Measurements from ENCODE around the gene AEN.

The AEN gene

DNA sequence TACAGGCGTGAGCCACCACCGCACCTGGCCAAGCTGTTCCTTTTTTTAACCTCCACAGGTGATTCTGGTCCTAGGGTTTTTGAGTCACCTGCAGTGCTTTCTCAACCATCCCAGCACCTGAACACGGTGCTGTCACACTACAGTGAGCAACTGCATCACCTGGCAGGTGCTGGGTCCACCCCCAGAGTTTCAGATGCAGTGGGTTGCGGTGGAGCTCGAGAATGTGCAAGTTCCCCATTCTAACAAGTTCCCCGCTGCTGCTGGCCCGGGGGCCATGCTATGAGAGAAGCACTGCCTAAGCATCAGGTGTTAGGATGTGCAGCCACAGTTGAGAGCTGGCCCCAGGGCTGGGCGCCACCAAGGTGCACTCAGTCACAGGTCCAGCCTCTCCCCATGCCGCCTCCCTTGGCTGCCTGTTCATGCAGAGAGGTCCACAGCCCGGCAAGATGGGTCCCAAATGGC lies 35.7 kb downstream of the AEN start:
- Histone ChIP-seq H3K27me3 (ENCODE audit: control insufficient read depth, insufficient read depth, low read length, poor library complexity, severe bottlenecking) (no peaks in the 10 kb centered on the region), H3K27ac (ENCODE audit: insufficient read depth, low read depth, low read length, poor library complexity, severe bottlenecking) (no peak overlapping the region), H3K4me3 (ENCODE audit: insufficient read depth, low read depth, low read length) (no peak overlapping the region), H3K4me1 (ENCODE audit: control insufficient read depth, insufficient read depth, low read length) (no peaks in the 10 kb centered on the region), H3K9me3 (ENCODE audit: control insufficient read depth, low read length) (no peaks in the 10 kb centered on the region), H3K36me3 (ENCODE audit: control insufficient read depth, insufficient read depth, low read length) (no peaks in the 10 kb centered on the region)
- WGBS, 2 experiments, result 85 to 89% methylated on average over 10 of the region's 10 CpGs

- Histone ChIP-seq H3K9me3 (ENCODE audit: control insufficient read depth, low read length) (no peaks in the 10 kb centered on the region), H3K36me3 (ENCODE audit: control insufficient read depth, insufficient read depth, low read length) (no peaks in the 10 kb centered on the region), H3K27me3 (ENCODE audit: control insufficient read depth, insufficient read depth, low read length, poor library complexity, severe bottlenecking) (no peaks in the 10 kb centered on the region), H3K27ac (ENCODE audit: insufficient read depth, low read depth, low read length, poor library complexity, severe bottlenecking) (no peak overlapping the region), H3K4me3 (ENCODE audit: insufficient read depth, low read depth, low read length) (no peak overlapping the region), H3K4me1 (ENCODE audit: control insufficient read depth, insufficient read depth, low read length) (no peaks in the 10 kb centered on the region)
- WGBS, 2 experiments, result 38 to 46% methylated on average over 13 of the region's 13 CpGs
Measured at GRCh38 chr15:88657326-88658069, 36.4 kb downstream of the AEN start.

DNA sequence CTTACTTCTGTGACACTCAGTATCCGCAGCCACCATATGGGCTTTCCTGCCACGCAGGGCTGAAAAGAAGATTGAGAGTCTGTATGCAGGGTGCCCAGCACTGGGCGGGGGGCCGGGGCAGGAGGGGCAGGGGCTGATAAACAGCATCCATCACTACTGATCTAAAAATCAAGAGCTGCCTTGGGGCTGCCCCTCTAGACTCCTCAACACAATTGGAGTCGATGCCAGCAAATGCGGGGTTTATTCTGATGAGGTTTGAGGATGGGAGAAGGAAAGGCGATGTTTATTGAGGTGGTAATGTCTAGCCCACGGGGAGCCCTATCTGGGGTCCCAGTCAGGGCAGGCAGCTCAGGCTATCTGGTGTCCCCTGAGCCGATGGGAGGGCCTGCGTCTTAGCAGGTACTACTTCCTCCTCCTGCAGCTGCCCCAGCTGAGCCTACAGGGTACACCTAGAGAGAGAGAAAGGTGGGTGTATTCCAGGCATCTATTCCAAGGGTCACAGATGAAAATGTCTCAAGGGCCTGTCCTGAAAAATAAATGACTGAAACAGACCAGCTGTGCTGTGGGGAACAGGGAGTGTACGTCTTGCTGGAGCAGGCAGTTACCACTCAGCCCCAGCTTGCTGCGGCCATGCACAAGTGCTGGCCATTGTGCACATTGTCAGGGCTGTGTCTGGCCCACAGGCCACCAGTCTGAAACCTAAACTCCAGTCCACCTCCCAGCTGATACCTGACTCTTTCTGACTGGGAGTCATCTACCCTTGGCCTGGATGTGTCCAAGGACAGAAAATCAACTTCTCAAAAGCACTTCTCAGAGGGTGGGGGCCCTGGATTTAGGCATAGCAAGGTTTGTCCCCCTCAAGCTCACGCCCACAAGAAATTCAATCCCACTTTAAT lies 37.2 kb downstream of the AEN start:
- no peaks in the 10 kb centered on the region for H3K36me3 ChIP-seq (ENCODE audit: control insufficient read depth, insufficient read depth, low read length)
- no peaks in the 10 kb centered on the region for H3K27me3 ChIP-seq (ENCODE audit: control insufficient read depth, insufficient read depth, low read length, poor library complexity, severe bottlenecking)
- no peak overlapping the region for H3K4me3 ChIP-seq (ENCODE audit: insufficient read depth, low read depth, low read length)
- WGBS, 2 experiments, result 90 to 91% methylated on average over 13 of the region's 13 CpGs
- H3K9me3 ChIP-seq (ENCODE audit: control insufficient read depth, low read length), result no peaks in the 10 kb centered on the region
- no peak overlapping the region for H3K27ac ChIP-seq (ENCODE audit: insufficient read depth, low read depth, low read length, poor library complexity, severe bottlenecking)
- H3K4me1 ChIP-seq (ENCODE audit: control insufficient read depth, insufficient read depth, low read length), result no peaks in the 10 kb centered on the region

DNA sequence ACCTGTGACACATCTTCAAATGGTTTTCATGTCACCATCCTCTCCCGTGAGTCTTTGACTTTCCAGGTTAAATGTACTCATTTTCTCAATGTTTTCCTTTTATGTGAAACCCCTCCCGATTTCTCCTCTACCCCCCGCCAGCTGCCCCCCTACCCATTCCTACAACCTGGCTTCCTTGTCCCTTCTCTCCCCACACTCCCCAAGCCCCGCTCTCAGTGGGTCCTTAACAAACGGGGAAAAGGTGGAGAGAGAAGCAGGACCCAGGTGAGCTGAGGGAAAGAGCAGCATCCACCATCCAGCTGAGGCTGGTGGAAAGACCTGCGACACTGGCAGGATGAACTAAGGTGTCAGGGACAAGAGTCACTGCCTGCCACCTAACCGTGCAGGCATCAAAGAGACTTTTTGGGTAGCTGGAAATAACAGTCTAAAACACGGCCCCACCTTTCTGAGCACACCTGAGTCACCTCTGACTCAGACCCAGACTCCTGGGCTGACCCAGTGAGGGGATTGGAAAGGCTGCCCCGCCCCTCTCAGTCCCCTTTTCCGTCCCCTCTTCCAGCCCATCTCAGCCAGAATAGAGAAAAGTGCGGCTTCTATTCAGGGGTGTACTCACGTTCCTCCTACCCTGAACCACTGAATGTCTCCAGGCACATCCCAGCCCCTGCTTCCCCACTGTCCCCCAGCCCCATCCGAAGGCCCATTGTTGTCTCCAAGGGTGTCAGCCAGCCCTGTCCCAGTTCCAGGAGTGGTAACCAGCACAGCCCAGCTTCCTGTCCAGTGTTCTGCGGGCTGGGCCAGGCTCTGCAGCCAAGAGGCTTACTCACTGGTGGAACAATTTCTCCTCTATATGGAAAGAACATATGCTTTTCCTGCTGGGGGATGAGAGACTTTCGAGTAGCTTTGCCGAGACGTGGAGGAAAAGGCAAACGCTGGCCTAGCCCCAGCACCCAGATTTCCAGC lies 38.1 kb downstream of the AEN start:
- 86% methylated on average over 18 of the region's 18 CpGs for WGBS, 2 experiments
- Histone ChIP-seq H3K27ac (ENCODE audit: insufficient read depth, low read depth, low read length, poor library complexity, severe bottlenecking) (no peak overlapping the region), H3K4me1 (ENCODE audit: control insufficient read depth, insufficient read depth, low read length) (no peaks in the 10 kb centered on the region), H3K4me3 (ENCODE audit: insufficient read depth, low read depth, low read length) (no peak overlapping the region), H3K36me3 (ENCODE audit: control insufficient read depth, insufficient read depth, low read length) (no peaks in the 10 kb centered on the region), H3K27me3 (ENCODE audit: control insufficient read depth, insufficient read depth, low read length, poor library complexity, severe bottlenecking) (no peaks in the 10 kb centered on the region), H3K9me3 (ENCODE audit: control insufficient read depth, low read length) (no peaks in the 10 kb centered on the region)

DNA sequence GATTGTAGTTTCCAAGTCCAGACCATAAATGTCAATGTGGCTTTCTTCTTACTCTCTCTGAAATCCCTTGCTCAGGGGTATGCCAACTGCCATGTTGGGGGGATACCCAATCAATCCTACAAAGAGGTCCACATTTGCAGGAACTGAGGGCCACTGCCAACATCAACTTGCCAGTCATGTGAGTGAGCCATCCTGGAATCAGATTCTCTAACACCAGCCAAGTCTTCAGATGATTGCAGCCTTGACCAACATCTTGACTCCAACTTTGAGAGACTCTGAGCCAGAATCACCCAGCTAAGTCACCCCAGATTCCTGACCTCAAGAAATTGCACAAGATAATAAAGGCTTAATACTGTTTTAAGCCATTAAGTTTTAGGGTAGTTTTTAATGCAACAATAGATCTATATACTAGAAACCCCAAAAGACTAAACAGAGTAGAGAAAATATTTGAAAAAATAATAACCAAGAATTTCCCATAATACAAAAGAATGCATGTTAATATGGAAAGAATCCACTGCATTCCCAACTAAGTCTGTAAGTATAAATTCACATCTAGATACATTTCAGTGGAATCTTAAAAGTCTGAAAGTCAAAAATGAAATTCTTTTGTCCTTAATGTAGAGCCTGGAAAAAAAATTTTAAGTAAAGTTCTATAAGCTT lies 40.0 kb downstream of the AEN start:
- H3K36me3 ChIP-seq (ENCODE audit: control insufficient read depth, insufficient read depth, low read length), result no peaks in the 10 kb centered on the region
- H3K4me3 ChIP-seq (ENCODE audit: insufficient read depth, low read depth, low read length), result no peak overlapping the region
- no peaks in the 10 kb centered on the region for H3K9me3 ChIP-seq (ENCODE audit: control insufficient read depth, low read length)
- H3K4me1 ChIP-seq (ENCODE audit: control insufficient read depth, insufficient read depth, low read length), result no peaks in the 10 kb centered on the region
- no peak overlapping the region for H3K27ac ChIP-seq (ENCODE audit: insufficient read depth, low read depth, low read length, poor library complexity, severe bottlenecking)
- no peaks in the 10 kb centered on the region for H3K27me3 ChIP-seq (ENCODE audit: control insufficient read depth, insufficient read depth, low read length, poor library complexity, severe bottlenecking)

DNA sequence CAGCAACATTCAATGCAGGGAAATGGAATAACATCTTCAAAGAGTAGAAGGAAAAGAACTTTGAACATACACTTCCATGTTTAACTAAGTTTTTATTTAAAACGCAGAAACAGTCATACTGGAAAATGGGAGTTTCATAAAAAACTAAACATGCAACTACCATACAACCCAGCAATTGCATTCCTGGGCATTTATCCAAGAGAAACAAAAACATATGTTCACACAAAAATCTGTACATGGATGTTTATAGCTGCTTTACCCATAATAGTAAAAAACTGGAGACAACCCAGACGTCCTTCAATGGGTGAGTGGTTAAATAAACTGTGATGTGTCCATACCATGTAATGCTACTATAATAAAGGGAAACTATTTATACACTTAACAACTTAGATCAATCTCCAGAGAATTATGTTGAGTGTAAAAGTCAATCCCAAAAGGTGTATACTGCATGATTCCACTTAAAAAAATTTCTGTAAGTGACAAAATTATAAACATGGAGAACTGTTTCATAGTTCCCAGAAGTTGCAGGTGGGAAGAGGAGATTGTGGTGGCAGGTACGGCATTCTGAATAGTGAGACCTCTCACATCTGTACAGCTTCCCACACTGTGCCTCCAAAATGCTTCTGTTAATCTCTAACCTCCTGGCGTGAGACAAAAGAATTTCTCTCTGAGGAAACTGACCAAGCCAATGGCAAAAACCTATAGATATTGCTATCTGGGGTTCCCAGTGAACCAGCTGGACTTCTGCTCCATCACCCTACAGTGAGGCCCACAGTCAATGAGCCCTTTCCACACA lies 40.8 kb downstream of the AEN start:
- 90 to 98% methylated on average over 3 of the region's 4 CpGs for WGBS, 2 experiments
- Histone ChIP-seq H3K36me3 (ENCODE audit: control insufficient read depth, insufficient read depth, low read length) (no peaks in the 10 kb centered on the region), H3K9me3 (ENCODE audit: control insufficient read depth, low read length) (no peaks in the 10 kb centered on the region), H3K27me3 (ENCODE audit: control insufficient read depth, insufficient read depth, low read length, poor library complexity, severe bottlenecking) (no peaks in the 10 kb centered on the region), H3K27ac (ENCODE audit: insufficient read depth, low read depth, low read length, poor library complexity, severe bottlenecking) (no peak overlapping the region), H3K4me1 (ENCODE audit: control insufficient read depth, insufficient read depth, low read length) (no peaks in the 10 kb centered on the region), H3K4me3 (ENCODE audit: insufficient read depth, low read depth, low read length) (no peak overlapping the region)

DNA sequence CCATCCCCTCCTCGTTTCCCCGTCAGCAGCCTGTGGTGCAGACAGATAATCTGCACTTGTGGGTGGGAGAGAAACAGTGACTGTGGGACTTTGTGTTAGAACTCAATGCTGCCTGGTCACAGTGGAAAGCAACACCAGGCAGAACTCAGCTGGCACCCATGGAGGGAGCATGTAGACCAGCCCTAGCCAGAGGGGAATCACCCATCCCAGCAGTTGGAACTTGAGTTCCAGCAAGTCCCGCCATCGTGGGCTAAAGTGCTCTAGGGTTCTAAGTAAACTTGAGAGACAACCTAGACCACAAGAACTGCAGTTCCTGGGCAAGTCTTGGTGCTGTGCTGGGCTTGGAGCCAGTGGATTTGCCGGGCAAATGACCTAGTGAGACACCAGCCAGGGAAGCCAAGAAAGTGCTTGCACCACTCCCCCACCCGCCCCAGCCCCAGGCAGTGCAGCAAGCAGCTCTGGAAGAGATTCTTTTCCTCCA lies 42.0 kb downstream of the AEN start:
- no peak overlapping the region for H3K4me3 ChIP-seq (ENCODE audit: insufficient read depth, low read depth, low read length)
- no peaks in the 10 kb centered on the region for H3K9me3 ChIP-seq (ENCODE audit: control insufficient read depth, low read length)
- H3K27ac ChIP-seq (ENCODE audit: insufficient read depth, low read depth, low read length, poor library complexity, severe bottlenecking), result no peak overlapping the region
- 90% methylated on average over 6 of the region's 6 CpGs for WGBS, 2 experiments
- H3K27me3 ChIP-seq (ENCODE audit: control insufficient read depth, insufficient read depth, low read length, poor library complexity, severe bottlenecking), result no peaks in the 10 kb centered on the region
- no peaks in the 10 kb centered on the region for H3K4me1 ChIP-seq (ENCODE audit: control insufficient read depth, insufficient read depth, low read length)
- H3K36me3 ChIP-seq (ENCODE audit: control insufficient read depth, insufficient read depth, low read length), result no peaks in the 10 kb centered on the region

DNA sequence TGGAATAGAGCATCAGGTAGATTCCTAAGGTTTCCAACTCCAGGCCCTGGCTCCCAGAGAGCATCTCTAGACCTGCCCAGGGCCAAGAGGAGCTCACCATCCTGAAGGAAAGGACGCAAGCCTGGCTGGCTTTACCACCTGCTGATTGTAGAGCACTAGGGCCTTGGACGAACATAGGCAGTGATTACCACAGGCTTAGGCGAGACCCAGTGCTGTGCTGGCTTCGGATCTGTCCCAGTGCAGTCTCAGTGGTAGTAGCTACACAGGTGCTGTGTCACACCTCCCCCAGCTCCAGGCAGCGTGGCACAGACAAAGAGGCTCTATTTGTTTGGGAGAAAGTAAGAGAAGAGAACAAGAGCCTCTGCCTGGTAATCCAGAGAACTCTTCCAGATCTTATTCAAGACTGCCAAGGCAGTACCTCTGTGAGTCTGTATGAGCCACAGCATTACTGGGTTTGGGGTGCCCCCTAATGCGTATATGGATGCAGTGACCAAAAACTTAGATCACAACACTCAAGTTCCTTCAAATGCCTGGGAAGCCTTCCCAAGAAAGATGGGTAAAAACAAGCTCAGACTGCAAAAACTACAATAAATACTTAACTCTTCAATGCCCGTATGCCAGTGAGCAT lies 43.1 kb downstream of the AEN start:
- H3K27me3 ChIP-seq (ENCODE audit: control insufficient read depth, insufficient read depth, low read length, poor library complexity, severe bottlenecking), result no peaks in the 10 kb centered on the region
- H3K4me1 ChIP-seq (ENCODE audit: control insufficient read depth, insufficient read depth, low read length), result no peaks in the 10 kb centered on the region
- H3K27ac ChIP-seq (ENCODE audit: insufficient read depth, low read depth, low read length, poor library complexity, severe bottlenecking), result no peak overlapping the region
- no peaks in the 10 kb centered on the region for H3K36me3 ChIP-seq (ENCODE audit: control insufficient read depth, insufficient read depth, low read length)
- H3K4me3 ChIP-seq (ENCODE audit: insufficient read depth, low read depth, low read length), result no peak overlapping the region
- H3K9me3 ChIP-seq (ENCODE audit: control insufficient read depth, low read length), result no peaks in the 10 kb centered on the region
- 82 to 83% methylated on average over 7 of the region's 7 CpGs for whole genome bisulfite sequencing, 2 experiments

All from ectodermal cell (in vitro differentiated cells).